ENCODE data around the gene HTR3A.

The HTR3A gene

DNA sequence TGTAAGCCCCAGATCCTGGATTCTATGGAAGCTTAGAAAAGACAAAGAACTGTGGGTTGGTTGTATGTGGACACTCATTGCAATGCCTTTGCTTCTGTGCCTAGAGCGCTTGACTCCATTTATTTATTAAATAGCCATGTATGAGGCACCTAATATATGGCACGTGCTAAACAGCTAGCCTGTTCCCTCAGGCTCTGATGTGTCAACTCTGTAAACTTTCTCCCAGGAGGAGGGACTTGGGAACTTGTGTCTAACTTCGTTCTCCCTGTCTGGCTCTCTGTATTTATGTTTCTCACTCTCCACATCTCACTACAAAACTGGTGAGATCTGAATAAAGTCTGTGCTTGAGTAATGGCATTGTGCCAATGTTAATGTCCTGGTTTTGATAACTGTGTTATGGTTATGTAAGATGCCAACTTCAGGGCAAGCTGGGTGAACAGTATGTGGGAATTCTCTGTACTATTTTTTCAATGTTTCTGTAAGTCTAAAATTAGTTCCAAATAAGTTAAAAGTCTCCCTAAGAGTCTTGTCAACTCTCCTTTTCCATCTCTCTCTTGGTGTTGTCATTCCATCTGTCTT is 50.5 kb downstream of the HTR3A start:
- DNase-seq: no peak

DNA sequence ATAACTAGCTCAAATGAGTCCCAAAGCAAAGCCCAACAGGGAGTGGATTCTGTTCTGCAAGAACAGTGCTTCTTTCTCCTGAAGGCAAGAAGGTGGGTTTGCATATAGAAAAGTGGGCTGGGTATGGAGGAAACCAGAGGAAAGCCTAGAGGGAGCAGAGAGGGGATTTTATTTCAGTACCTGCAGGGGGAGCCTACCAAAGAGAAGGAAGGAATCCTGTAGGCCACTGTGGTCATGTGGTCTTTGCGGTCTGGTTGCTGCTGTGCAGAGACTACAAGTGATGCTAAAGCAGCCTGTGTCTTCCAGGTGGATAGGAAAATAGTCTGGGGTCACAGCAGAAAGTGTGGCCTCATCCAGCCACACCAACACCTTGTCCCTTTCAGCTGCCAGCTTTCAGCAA is 51.4 kb downstream of the HTR3A start:
- DNase-seq: peak; percentile 34

DNA sequence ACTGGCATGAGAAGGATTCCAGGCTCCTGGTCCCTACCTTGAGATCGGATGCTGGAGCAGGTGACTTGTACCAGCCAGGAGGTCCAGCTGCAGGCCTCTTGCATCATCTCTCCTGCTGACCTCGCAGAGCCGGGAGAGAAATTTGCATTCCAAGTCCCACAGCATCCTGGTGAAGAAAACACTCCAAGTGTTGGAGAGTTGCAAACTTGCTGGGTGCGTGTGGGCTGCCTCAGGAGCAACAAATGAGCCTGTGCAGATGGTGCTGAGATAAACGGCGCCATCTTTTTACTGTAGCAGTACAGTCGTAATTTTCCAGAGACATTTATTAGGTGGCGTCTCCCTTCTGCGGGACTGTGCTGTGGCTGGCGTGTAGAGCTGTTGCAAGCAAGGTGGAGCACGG is 52.5 kb downstream of the HTR3A start:
- no peak for DNase-seq

DNA sequence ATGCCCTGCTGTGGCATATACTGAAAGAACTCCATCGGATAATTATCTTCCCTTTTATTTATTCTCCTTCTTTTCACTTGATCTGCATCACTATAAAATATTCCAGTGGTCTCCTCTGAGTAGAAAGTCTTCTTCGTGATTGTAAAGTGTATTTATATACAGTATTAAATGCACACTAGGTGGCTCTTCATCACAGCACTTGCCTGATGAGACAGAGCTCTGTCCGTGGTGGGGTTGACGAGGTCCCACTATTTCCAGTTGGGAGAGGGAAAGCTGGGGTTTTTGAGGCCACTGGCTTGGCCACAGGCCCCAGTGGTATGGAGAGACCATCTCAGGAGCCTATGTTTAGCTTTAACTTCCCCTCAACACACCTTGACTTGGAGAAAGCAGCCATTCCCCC is 53.0 kb downstream of the HTR3A start:
- DNase-seq: no peak

DNA sequence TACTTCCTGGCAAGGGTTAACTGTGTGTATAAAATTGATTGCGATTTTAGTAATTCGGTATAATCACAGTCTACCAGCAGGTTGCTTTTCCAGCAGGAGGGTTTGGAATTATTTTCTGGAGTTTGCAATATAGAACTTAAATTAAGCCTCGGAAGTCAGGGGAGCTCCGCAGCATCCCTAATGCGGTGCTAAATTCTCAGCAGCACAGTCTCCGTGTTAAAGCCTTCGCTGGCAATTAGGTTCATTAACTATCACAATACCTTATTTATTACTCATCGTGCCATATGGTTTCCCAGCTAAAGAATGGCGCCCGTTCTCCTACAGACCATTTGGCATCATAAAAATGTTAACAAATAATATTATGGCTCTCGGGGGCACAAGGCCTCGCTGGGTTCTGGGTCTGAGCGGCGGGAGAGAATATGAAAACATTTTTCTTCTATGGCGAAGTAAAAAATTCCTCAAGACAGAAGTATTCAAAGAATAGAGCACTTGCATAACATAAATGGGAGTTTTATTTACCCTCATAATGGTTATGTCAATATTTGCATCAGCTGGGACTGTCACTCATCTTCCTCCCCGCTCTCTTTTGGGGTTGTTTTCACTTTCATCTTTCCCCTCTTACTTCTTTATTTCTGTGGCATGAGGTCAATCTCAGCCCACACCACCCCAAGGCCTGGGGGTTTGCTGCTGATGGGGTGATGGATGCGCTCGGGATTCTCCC is 56.5 kb downstream of the HTR3A start:
- no peak for DNase-seq

DNA sequence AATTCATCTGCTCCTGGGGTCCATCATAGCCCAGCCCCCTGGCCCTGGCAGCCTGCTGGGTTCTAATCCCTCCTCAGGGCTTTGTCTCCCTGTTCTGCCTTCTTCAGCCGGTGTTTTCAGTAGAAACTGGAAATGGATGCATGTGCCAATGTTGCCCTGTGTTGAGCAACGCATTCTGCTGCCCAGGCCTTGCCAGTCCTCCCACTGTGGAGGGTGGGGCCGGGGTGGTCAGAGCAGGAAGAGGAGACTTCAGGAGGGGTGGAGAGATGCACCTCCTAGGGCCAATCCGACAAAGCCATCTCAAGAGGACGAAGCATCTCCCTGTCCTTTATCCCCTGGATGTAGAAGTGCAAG is 57.0 kb downstream of the HTR3A start:
- no peak for DNase-seq

DNA sequence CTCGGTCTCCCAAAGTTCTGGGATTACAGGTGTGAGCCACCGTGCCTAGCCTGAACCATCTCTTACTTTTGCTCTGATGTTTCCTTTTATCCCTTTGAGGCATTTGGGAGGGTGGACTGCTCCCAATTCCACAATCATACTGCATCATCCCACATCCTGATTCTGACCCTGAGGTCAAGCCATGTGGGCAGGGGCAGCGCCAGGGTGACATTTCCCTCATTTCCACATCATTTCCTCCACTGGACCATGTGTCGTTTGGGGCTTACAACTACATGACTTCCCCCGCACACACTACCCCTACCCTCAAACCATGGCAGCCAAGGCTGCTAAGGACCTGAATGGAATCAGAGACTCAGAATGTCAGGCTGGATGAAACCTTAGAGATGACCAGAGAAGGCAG is 58.2 kb downstream of the HTR3A start:
- no peak for DNase-seq

DNA sequence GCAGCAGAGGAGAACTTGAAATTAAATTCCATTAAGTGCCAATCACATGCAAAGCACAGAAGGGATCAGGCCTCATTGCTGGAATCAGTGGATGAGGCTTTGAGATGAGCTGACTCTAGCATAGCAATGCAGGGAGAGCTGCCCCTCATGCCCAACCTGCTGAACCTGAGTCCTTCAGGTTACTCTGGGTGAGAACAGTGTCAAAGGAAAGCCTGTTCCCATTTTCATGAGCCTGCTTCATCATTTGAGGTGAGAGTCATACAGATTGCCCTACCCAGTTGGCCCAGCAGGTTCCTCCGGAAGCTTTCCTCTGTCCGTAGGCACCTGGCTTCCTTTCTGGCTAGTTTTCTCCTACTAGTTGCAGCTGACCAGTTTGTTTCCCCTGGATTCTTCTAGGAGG is 58.7 kb downstream of the HTR3A start:
- no peak for DNase-seq

DNA sequence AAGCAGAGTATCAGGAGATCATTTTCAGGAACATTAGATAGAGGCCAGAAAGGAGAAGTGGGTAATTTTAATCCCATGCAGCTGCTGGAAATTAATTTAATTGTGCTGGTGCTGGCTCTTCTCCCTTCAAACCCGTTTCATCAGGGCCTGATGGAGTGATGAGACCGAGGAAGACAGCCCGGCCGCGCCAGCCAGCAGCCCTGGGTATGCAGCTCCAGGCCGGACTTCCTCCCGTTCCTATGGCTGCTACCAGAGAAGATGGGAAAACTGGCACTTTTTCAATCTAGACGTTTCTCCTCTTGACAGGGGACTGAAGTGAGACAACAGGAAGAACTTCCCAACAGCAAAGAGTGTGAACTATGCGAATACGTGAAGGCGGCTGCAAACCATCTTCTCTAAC is 60.0 kb downstream of the HTR3A start:
- no peak for DNase-seq

DNA sequence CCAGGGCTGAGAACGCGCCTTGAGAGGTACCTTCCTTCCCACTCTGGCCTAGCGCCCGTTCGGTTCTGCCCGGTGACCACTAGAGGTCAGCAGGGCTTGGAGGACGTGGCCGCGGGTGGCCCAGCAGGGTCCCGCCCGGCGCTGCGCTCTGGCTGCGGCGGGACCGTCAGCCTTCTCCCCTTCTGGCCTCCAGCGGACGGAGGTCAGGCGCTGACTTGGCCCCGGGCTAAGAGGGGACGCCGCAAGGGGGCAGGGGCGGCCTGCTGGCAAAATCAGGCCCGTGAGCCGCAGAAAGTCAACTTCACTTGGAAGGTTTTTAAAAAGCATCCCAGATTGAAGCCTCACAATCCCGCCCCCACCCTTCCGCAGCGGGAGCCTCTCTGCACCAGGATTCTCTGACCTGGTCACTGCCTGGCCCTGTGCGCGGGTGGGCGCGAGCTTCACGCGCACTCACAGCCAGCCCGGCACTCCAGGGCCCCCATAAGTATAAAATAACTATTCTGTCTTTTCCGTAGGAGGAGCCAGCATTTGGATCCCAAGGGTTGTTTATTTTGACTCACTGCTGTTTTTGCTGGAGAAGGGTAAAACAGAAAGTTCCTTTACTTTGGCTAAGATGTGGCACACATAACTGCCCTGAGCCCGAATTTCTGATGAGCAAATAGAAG is 61.4 kb downstream of the HTR3A start:
- DNase-seq: peak; percentile 22

DNA sequence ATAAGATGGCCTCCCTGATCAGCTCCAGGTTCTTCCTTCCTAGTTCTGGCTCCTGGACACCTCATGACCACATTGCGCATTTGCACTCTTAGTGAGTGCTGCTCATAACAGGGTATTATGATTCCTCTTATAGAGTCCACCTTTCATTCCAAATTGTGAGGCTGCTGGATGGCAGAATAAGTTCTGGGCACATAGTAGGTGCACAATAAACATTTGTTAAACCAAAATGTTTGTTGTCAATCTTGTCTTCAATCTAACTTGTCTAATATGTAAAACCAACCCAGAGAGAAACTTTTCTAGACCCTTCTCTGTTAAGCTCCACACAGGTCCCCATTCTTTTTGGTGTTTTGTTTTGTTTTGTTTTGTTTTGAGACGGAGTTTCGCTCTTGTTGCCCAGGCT is 62.0 kb downstream of the HTR3A start:
- no peak for DNase-seq

DNA sequence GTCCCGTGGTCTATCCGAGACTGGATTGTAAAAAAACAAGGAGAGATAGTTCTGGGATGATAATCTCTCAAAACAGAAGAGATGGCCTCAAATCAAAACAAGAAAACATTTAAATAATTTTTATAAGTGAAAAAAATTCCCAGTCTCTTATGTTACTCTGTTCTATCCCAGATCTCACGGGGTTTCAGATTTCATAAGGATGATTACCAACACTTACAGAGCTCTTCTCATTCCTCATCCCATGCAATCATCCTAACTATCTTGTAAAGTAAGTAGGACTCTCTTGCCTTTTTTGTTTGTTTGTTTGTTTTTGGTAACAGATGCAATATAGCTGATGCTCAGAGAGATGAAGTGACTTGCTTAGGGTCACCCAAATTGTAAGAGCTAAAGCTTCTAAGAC is 64.6 kb downstream of the HTR3A start:
- no peak for DNase-seq
